Transverse colon (tissue), 4 donors: ENCODE measurements around the gene ARTN. TPM values are rescaled to one million over a fixed set of nuclear protein-coding genes. Genes with fewer than 3 reads are reported as not detected.

Experiments used
- DNase-seq: peaks from one replicate; pipeline ENCODE4 v3.0.0-alpha.2; 2019
- H3K27ac ChIP-seq, 4 donors: fragments of 200-600 bp; sonication (generic); 2 replicates each; pipeline ENCODE4 v1.5.1; 2016 to 2018; ENCODE audit warnings: inconsistent platforms in 4 of 4
- H3K27me3 ChIP-seq: fragments of 200-600 bp; sonication (generic); 2 replicates; pipeline ENCODE4 v1.5.1; 2017; ENCODE audit warnings: inconsistent platforms
- H3K36me3 ChIP-seq, 4 donors: fragments of 200-600 bp; sonication (generic); 2 replicates each; pipeline ENCODE4 v1.5.1; 2017 to 2019; ENCODE audit warnings: inconsistent platforms in 4 of 4
- H3K4me1 ChIP-seq, 4 donors: fragments of 200-600 bp; sonication (generic); 2 replicates each; pipeline ENCODE4 v1.5.1; 2017 to 2020; ENCODE audit warnings: inconsistent platforms in 4 of 4
- H3K4me3 ChIP-seq, 4 donors: fragments of 200-600 bp; sonication (generic); 1 replicate in 1 of 4; 2 replicates in 3 of 4; pipeline versions ENCODE4 v1.5.1 to v1.6.1; 2017 to 2019; ENCODE audit warnings: inconsistent platforms in 4 of 4
- H3K9me3 ChIP-seq, 2 donors: fragments of 200-600 bp; sonication (generic); 2 replicates each; pipeline ENCODE4 v1.5.1; 2017 to 2019; ENCODE audit warnings: inconsistent platforms in 2 of 2
- EP300 ChIP-seq: sonication (generic); formaldehyde crosslinking; IDR thresholded peaks from one replicate; pipeline ENCODE4 v1.6.1; 2017; ENCODE audit warnings: antibody characterized with exemption, low read depth
- POLR2A ChIP-seq: fragments of 450-650 bp; IDR thresholded peaks from one replicate; pipeline ENCODE4 v1.6.1; 2016; ENCODE audit warnings: antibody characterized with exemption, mild to moderate bottlenecking, moderate library complexity
- POLR2AphosphoS5 ChIP-seq, 3 donors: sonication (generic); formaldehyde crosslinking; IDR thresholded peaks; one replicate each; pipeline ENCODE4 v1.6.1; 2016; ENCODE audit warnings: antibody characterized with exemption in 3 of 3
- WGBS, 2 donors: methylation state at CpG; one replicate each; pipeline ENCODE4 v1.1.5; 2018; ENCODE audit warnings: low coverage in 1 of 2; 5-methylcytosine and 5-hydroxymethylcytosine counted together
- in situ Hi-C, 4 donors: fragments of 200-750 bp; cut with MboI; loops; one replicate each; pipeline versions ENCODE4 v1.15.0 to v1.15.1; 2017; ENCODE audit warnings: low sequenced_read_pairs in 3 of 4, low pct_ligation_motif_present in 1 of 4, low pct_unique_long_range_greater_than_20kb in 1 of 4
- intact Hi-C: fragments of 100-400 bp; cut with DNase I; formaldehyde crosslinking; loops from one replicate; pipeline ENCODE4 v1.15.1; 2023; ENCODE audit warnings: low total_unique reads
- total RNA-seq, 4 donors: library from RNA; depleted of rRNA; stranded (reverse); fragments of >200 nt; gene quantifications; one replicate each; pipeline ENCODE4 v1.1.0, GENCODE V29; 2016
- TF ChIP-seq, protein P1 (sequence below), 5 experiments: fragments of 200-600 bp in 3 of 5; fragments of 450-650 bp in 2 of 5; sonication (generic) in 3 of 5; IDR thresholded peaks; 1 replicate in 2 of 5; 2 replicates in 3 of 5; pipeline ENCODE4 v1.5.1; 2016 to 2017; ENCODE audit warnings: antibody characterized with exemption in 5 of 5, inconsistent platforms in 3 of 5, mild to moderate bottlenecking in 2 of 5, moderate library complexity in 1 of 5

Gene ARTN
- total RNA-seq, 4 donors from 2014 or later = 0.96 to 17.5 (median 1.9) TPM

- in situ Hi-C loops = no loop called here
- intact Hi-C loops = no loop called here
- Histone ChIP-seq H3K27ac (no peak overlapping the region), H3K4me3 (no peak overlapping the region), H3K27me3 (no peaks in the 10 kb centered on the region), H3K9me3 (no peaks in the 10 kb centered on the region), H3K4me1 (peaks cover 10 to 17% (median 15%) of the 10 kb centered on the region in 4 donors), H3K36me3 (no peaks in the 10 kb centered on the region)
- TF ChIP-seq, protein P1, sequence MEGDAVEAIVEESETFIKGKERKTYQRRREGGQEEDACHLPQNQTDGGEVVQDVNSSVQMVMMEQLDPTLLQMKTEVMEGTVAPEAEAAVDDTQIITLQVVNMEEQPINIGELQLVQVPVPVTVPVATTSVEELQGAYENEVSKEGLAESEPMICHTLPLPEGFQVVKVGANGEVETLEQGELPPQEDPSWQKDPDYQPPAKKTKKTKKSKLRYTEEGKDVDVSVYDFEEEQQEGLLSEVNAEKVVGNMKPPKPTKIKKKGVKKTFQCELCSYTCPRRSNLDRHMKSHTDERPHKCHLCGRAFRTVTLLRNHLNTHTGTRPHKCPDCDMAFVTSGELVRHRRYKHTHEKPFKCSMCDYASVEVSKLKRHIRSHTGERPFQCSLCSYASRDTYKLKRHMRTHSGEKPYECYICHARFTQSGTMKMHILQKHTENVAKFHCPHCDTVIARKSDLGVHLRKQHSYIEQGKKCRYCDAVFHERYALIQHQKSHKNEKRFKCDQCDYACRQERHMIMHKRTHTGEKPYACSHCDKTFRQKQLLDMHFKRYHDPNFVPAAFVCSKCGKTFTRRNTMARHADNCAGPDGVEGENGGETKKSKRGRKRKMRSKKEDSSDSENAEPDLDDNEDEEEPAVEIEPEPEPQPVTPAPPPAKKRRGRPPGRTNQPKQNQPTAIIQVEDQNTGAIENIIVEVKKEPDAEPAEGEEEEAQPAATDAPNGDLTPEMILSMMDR (IDR thresholded peaks at IDR 0.05) = no peak
- no peak for TF ChIP-seq EP300
- 94% methylated on average over 1 of the region's 1 CpG; no CpG with 5 or more reads in 1 of the 2 donors for WGBS, 2 donors
- DNase-seq = no peak
Observed at GRCh38 chr1:43910343-43910742, 23.3 kb upstream of the ARTN start.

GRCh38 chr1:43912607-43913006, 21.0 kb upstream of the ARTN start:
- peak; percentile 24 for DNase-seq
- in situ Hi-C loops = no loop called here

DNA sequence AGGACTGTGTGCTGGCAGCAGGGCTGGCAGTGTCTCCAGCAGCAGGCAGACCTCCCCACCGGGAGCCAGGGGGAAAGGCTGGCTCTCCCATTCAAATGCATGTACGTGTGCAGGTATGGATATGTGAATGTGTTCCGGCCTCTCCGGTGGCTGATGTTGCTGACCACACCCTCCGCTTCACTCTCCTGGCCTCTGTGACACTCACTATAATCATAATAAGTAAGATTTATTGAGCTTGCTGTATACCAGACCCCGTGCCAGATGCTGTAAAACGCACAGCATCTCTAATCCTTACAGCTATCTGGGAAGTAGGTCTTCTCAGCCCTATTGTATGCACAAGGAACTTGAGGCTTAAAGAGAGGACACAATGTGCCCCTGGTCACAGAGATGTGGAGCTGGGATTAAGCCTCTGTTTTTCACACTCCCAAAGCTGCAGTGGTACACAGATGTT, 20.5 kb upstream of the ARTN start:
- H3K27ac ChIP-seq = peak overlapping the region; percentile 29 to 65 (median 50)
- in situ Hi-C loops = no loop called here
- peak; percentile 69 for DNase-seq

More at GRCh38 chr1:43912607-43913006, 21.0 kb upstream of the ARTN start:
- H3K27me3 ChIP-seq = no peaks in the 10 kb centered on the region
- peak in 2 of 3 donors; percentile 19 to 22 for TF ChIP-seq POLR2AphosphoS5 (IDR thresholded peaks at IDR 0.05)
- TF ChIP-seq, protein P1 (IDR thresholded peaks at IDR 0.05) = no peak
- no peak for TF ChIP-seq POLR2A
- intact Hi-C loops = no loop called here
- peak overlapping the region; percentile 29 to 65 (median 50) for H3K27ac ChIP-seq
- 67 to 86% methylated on average over 1 to 2 of the region's 2 CpGs for WGBS, 2 donors
- no peak overlapping the region for H3K4me3 ChIP-seq
- peaks cover 10 to 17% (median 15%) of the 10 kb centered on the region in 4 donors for H3K4me1 ChIP-seq
- no peaks in the 10 kb centered on the region for H3K9me3 ChIP-seq
- H3K36me3 ChIP-seq = no peaks in the 10 kb centered on the region

DNA sequence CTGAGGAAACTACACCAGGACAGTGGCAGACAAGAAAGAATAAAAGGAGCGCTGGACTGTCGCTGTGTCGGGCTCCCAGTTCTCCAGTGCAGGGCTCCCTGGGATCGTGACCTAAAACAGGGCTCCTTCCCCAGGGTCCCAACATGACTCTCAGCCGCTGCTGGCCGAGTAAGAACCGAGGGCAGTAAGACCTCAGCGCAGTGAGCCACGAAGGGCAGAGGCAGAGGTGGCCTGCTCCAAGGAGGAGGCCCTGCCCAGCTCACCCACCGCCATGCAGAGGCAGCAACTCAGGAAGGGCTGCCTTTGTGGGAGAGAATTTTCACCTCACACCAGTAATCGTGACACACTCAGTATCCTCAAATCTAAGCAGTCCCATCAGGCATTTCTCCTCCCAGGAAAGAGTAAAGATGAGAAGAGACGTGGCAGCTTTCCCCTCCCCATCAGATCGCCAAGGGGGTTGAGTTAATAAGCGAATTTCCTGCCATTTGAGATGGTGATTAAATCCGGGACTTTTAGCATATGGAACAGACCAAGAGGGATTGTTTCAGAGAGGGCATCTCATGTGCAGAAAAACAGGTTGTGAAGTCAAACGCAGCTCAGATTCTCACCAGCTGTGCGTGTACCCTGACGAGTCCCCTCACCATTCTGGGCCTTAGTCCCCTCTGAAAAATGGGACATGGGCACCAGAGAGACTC, 19.8 kb upstream of the ARTN start:
- 87 to 98% methylated on average over 7 to 18 of the region's 18 CpGs for WGBS, 2 donors
- intact Hi-C loops = no loop called here
- no peak overlapping the region for H3K4me3 ChIP-seq
- H3K27me3 ChIP-seq = no peaks in the 10 kb centered on the region
- H3K9me3 ChIP-seq = no peaks in the 10 kb centered on the region
- no peaks in the 10 kb centered on the region for H3K36me3 ChIP-seq
- in situ Hi-C loops = no loop called here
- TF ChIP-seq POLR2A = no peak
- TF ChIP-seq POLR2AphosphoS5 (IDR thresholded peaks at IDR 0.05) = no peak
- TF ChIP-seq, protein P1 (IDR thresholded peaks at IDR 0.05) = no peak
- no peak for TF ChIP-seq EP300
- peak overlapping the region; percentile 6 to 65 (median 50) for H3K27ac ChIP-seq
- no peak for DNase-seq
- H3K4me1 ChIP-seq = peaks cover 10 to 17% (median 15%) of the 10 kb centered on the region in 4 donors

More for the DNA sequence above, 20.5 kb upstream of the ARTN start:
- 48% methylated on average over 7 of the region's 7 CpGs; no CpG with 5 or more reads in 1 of the 2 donors for WGBS, 2 donors
- H3K4me1 ChIP-seq = peaks cover 10 to 17% (median 15%) of the 10 kb centered on the region in 4 donors
- H3K4me3 ChIP-seq = no peak overlapping the region
- intact Hi-C loops = no loop called here
- no peaks in the 10 kb centered on the region for H3K9me3 ChIP-seq
- TF ChIP-seq, protein P1 (IDR thresholded peaks at IDR 0.05) = no peak
- TF ChIP-seq EP300 = no peak
- no peak for TF ChIP-seq POLR2A
- peak in 1 of 3 donors; percentile 27 for TF ChIP-seq POLR2AphosphoS5 (IDR thresholded peaks at IDR 0.05)
- no peaks in the 10 kb centered on the region for H3K27me3 ChIP-seq
- H3K36me3 ChIP-seq = no peaks in the 10 kb centered on the region
